Thyroid gland (tissue), 4 donors: ENCODE data around the gene KRTAP10-5. TPM values are rescaled to one million over a fixed set of nuclear protein-coding genes. Genes with fewer than 3 reads are reported as not detected.
"Not testable (repeated sequence)": the region's sequence is repeated elsewhere in the genome, so short reads cannot be mapped to it uniquely, and the experiment has no call there.

Source experiments
- DNase-seq, 2 donors: peaks; one replicate each; pipeline ENCODE4 v3.0.0-alpha.2; 2019
- H3K27ac ChIP-seq, 3 donors: fragments of 200-600 bp; sonication (generic); 1 replicate in 2 of 3; 2 replicates in 1 of 3; pipeline ENCODE4 v1.5.1; 2016 to 2019; ENCODE audit warnings: mild to moderate bottlenecking in 1 of 3, moderate library complexity in 1 of 3
- H3K27me3 ChIP-seq: fragments of 200-600 bp; sonication (generic); one replicate; pipeline ENCODE4 v1.5.1; 2019
- H3K36me3 ChIP-seq, 2 donors: fragments of 200-600 bp; sonication (generic); one replicate each; pipeline ENCODE4 v1.5.1; 2016 to 2019
- H3K4me1 ChIP-seq, 2 donors: fragments of 200-600 bp; sonication (generic); one replicate each; pipeline ENCODE4 v1.5.1; 2017 to 2019
- H3K4me3 ChIP-seq, 3 donors: fragments of 200-600 bp; sonication (generic); replicated peaks in 1 of 3; 1 replicate in 2 of 3; 2 replicates in 1 of 3; pipeline ENCODE4 v1.5.1; 2016; ENCODE audit warnings: mild to moderate bottlenecking in 1 of 3
- H3K9me3 ChIP-seq: fragments of 200-600 bp; sonication (generic); one replicate; pipeline ENCODE4 v1.5.1; 2017
- CTCF ChIP-seq, 6 experiments: fragments of 200-600 bp in 3 of 6; fragments of 450-650 bp in 3 of 6; sonication (generic) in 3 of 6; IDR thresholded peaks; one replicate each; pipeline ENCODE4 v1.5.1; 2016 to 2019; ENCODE audit warnings: antibody characterized with exemption in 6 of 6, mild to moderate bottlenecking in 2 of 6, inconsistent platforms in 1 of 6, moderate library complexity in 1 of 6
- POLR2A ChIP-seq, 2 donors: fragments of 450-650 bp; IDR thresholded peaks; one replicate each; pipeline ENCODE4 v1.6.1; 2017; ENCODE audit warnings: antibody characterized with exemption in 2 of 2, mild to moderate bottlenecking in 2 of 2, moderate library complexity in 1 of 2
- WGBS, 2 donors: methylation state at CpG; one replicate each; pipeline ENCODE4 v1.1.5; 2017; 5-methylcytosine and 5-hydroxymethylcytosine counted together
- intact Hi-C: fragments of 100-400 bp; cut with DNase I; formaldehyde crosslinking; loops from one replicate; pipeline ENCODE4 v1.15.1; 2023
- total RNA-seq, 4 donors: library from RNA; depleted of rRNA; stranded (reverse); fragments of >200 nt; gene quantifications; one replicate each; pipeline ENCODE4 v1.2.3, GENCODE V29; 2016

The KRTAP10-5 gene
- total RNA-seq, 4 donors from 2014 or later, result 0.78 TPM; not detected in 3

- WGBS, 2 donors, result 57 to 85% methylated on average over 5 to 10 of the region's 10 CpGs
- H3K4me1 ChIP-seq, result no peaks in the 10 kb centered on the region
- no peak overlapping the region for H3K4me3 ChIP-seq
- DNase-seq, result no peak
- no peaks in the 10 kb centered on the region for H3K36me3 ChIP-seq
- TF ChIP-seq POLR2A (IDR thresholded peaks at IDR 0.05) (no peak), CTCF (IDR thresholded peaks at IDR 0.05) (no peak)
- no peaks in the 10 kb centered on the region for H3K27me3 ChIP-seq
- no peak overlapping the region for H3K27ac ChIP-seq
- no peaks in the 10 kb centered on the region for H3K9me3 ChIP-seq
- intact Hi-C loops, result no loop called here
Measured at GRCh38 chr21:44550807-44551206, 29.6 kb downstream of the KRTAP10-5 start.

- H3K4me1 ChIP-seq, DNase-seq, H3K36me3 ChIP-seq, H3K27me3 ChIP-seq, intact Hi-C loops, H3K4me3 ChIP-seq, H3K9me3 ChIP-seq, H3K27ac ChIP-seq: not testable (repeated sequence)
- WGBS, 2 donors, result 30 to 77% methylated on average over 1 to 17 of the region's 17 CpGs
Measured at GRCh38 chr21:44550285-44550684, 30.1 kb downstream of the KRTAP10-5 start.

- 80 to 87% methylated on average over 14 to 24 of the region's 25 CpGs for WGBS, 2 donors
- Histone ChIP-seq H3K4me3 (no peak overlapping the region), H3K27me3 (no peaks in the 10 kb centered on the region), H3K27ac (no peak overlapping the region), H3K36me3 (no peaks in the 10 kb centered on the region), H3K9me3 (no peaks in the 10 kb centered on the region), H3K4me1 (no peaks in the 10 kb centered on the region)
- no peak for TF ChIP-seq POLR2A (IDR thresholded peaks at IDR 0.05)
- TF ChIP-seq CTCF (IDR thresholded peaks at IDR 0.05), result no peak
- no peak for DNase-seq
- intact Hi-C loops, result no loop called here
Measured at GRCh38 chr21:44549525-44550211, 30.7 kb downstream of the KRTAP10-5 start.

- no peaks in the 10 kb centered on the region for H3K4me1 ChIP-seq
- no peak for TF ChIP-seq POLR2A (IDR thresholded peaks at IDR 0.05)
- no peak for TF ChIP-seq CTCF (IDR thresholded peaks at IDR 0.05)
- 32 to 37% methylated on average over 14 of the region's 14 CpGs for WGBS, 2 donors
Measured at GRCh38 chr21:44548922-44549321, 31.5 kb downstream of the KRTAP10-5 start.

GRCh38 chr21:44548381-44548780, 32.0 kb downstream of the KRTAP10-5 start:
- H3K9me3 ChIP-seq, result no peaks in the 10 kb centered on the region
- H3K27ac ChIP-seq, result no peak overlapping the region
- no peaks in the 10 kb centered on the region for H3K36me3 ChIP-seq
- intact Hi-C loops, result no loop called here
- TF ChIP-seq POLR2A (IDR thresholded peaks at IDR 0.05), result no peak
- TF ChIP-seq CTCF (IDR thresholded peaks at IDR 0.05), result no peak
- no peaks in the 10 kb centered on the region for H3K4me1 ChIP-seq
- H3K4me3 ChIP-seq, result no peak overlapping the region
- no peaks in the 10 kb centered on the region for H3K27me3 ChIP-seq
- 54 to 69% methylated on average over 13 of the region's 13 CpGs for WGBS, 2 donors
- DNase-seq, result no peak

More at GRCh38 chr21:44548922-44549321, 31.5 kb downstream of the KRTAP10-5 start:
- Histone ChIP-seq H3K36me3 (no peaks in the 10 kb centered on the region), H3K27me3 (no peaks in the 10 kb centered on the region), H3K4me3 (no peak overlapping the region), H3K27ac (no peak overlapping the region), H3K9me3 (no peaks in the 10 kb centered on the region)
- intact Hi-C loops, result no loop called here
- no peak for DNase-seq
